ENCODE results near the gene TWF2. TPM values are rescaled to one million over a fixed set of nuclear protein-coding genes. Genes with fewer than 3 reads are reported as not detected.
A peak's percentile ranks its signal among the peaks of the same experiment; 100 is the strongest.

Gene TWF2
- total RNA-seq, 6 donors from 2014 or later, result 31.9 to 83.5 (median 66.6) TPM

- Histone ChIP-seq H3K9me3 (no peaks in the 10 kb centered on the region), H3K4me3 (no peak overlapping the region), H3K4me1 (peaks cover 0 to 6% (median under 1%) of the 10 kb centered on the region in 4 donors), H3K36me3 (no peaks in the 10 kb centered on the region), H3K27me3 (no peaks in the 10 kb centered on the region), H3K27ac (no peak overlapping the region)
- DNase-seq (no peak), ATAC-seq (ENCODE audit: low FRiP score in 2 of 2) (no peak)
- 88 to 93% methylated on average over 2 to 4 of the region's 4 CpGs for WGBS, 2 donors
- TF ChIP-seq EP300 (IDR thresholded peaks at IDR 0.05), result no peak
- no peak for TF ChIP-seq CTCF (IDR thresholded peaks at IDR 0.05)
- no peak for TF ChIP-seq POLR2AphosphoS5 (IDR thresholded peaks at IDR 0.05)
- TF ChIP-seq POLR2A (IDR thresholded peaks at IDR 0.05), result no peak
Measured at GRCh38 chr3:52182691-52183090, 56.3 kb downstream of the TWF2 start.

- 68 to 83% methylated on average over 5 of the region's 5 CpGs for WGBS, 2 donors
- no peaks in the 10 kb centered on the region for H3K27me3 ChIP-seq
Measured at GRCh38 chr3:52182196-52182595, 56.8 kb downstream of the TWF2 start.

GRCh38 chr3:52181543-52181942 lies 57.4 kb downstream of the TWF2 start:
- Histone ChIP-seq H3K27me3 (no peaks in the 10 kb centered on the region), H3K27ac (peak overlapping the region in 1 of 4 donors; percentile 19), H3K4me3 (no peak overlapping the region), H3K9me3 (no peaks in the 10 kb centered on the region), H3K4me1 (peaks cover 4 to 18% (median 8%) of the 10 kb centered on the region in 4 donors), H3K36me3 (no peaks in the 10 kb centered on the region)
- WGBS, 2 donors, result 60 to 100% methylated on average over 1 to 4 of the region's 4 CpGs
- DNase-seq (no peak), ATAC-seq (ENCODE audit: low FRiP score in 2 of 2) (no peak)
- TF ChIP-seq EP300 (IDR thresholded peaks at IDR 0.05) (no peak), CTCF (IDR thresholded peaks at IDR 0.05) (no peak)

More at GRCh38 chr3:52182196-52182595, 56.8 kb downstream of the TWF2 start:
- H3K36me3 ChIP-seq, result no peaks in the 10 kb centered on the region
- peaks cover 0 to 11% (median 4%) of the 10 kb centered on the region in 4 donors for H3K4me1 ChIP-seq
- H3K27ac ChIP-seq, result peak overlapping the region in 1 of 4 donors; percentile 19
- TF ChIP-seq POLR2A (IDR thresholded peaks at IDR 0.05), result no peak
- DNase-seq (no peak), ATAC-seq (ENCODE audit: low FRiP score in 2 of 2) (no peak)
- no peaks in the 10 kb centered on the region for H3K9me3 ChIP-seq
- H3K4me3 ChIP-seq, result no peak overlapping the region

Small RNAs within 50 kb of the gene (small RNA-seq; reads per million reads assigned to genes)
- 996 to 2,882 (median 1,185) reads per million in 4 donors for gene MIRLET7G

Other genes starting within 250 kb of the TWF2 start
- gene RPL29, start 243.3 kb downstream of the TWF2 start, total RNA-seq, result 1,000 to 10,000 TPM in 1 of 6 donors, 100 to 1,000 TPM in 5; 306 to 1,159 (median 770) TPM
- 10 to 100 TPM; 24.1 to 49.1 (median 35.3) TPM for gene DUSP7, start 182.6 kb downstream of the TWF2 start, total RNA-seq
- gene POC1A, start 84.7 kb downstream of the TWF2 start, total RNA-seq, result 1 to 10 TPM; 1.0 to 4.2 (median 2.8) TPM
- 10 to 100 TPM; 53.2 to 97.3 (median 74.0) TPM for gene ALAS1, start 41.0 kb downstream of the TWF2 start, total RNA-seq
- gene TLR9, start 13.5 kb downstream of the TWF2 start, total RNA-seq, result 1 to 10 TPM in 1 of 6 donors, under 1 TPM in 1, not detected in 4; 0.29 to 1.1 TPM
- gene PPM1M, start 6.6 kb upstream of the TWF2 start, total RNA-seq, result 10 to 100 TPM; 18.7 to 68.1 (median 47.8) TPM
- gene WDR82, start 39.5 kb upstream of the TWF2 start, total RNA-seq, result 10 to 100 TPM; 23.0 to 63.6 (median 46.8) TPM
- gene GLYCTK, start 48.7 kb upstream of the TWF2 start, total RNA-seq, result 10 to 100 TPM in 5 of 6 donors, 1 to 10 TPM in 1; 5.5 to 21.0 (median 15.8) TPM
- gene DNAH1, start 77.2 kb upstream of the TWF2 start, total RNA-seq, result 10 to 100 TPM; 10.8 to 67.1 (median 22.4) TPM
- gene BAP1, start 170.8 kb upstream of the TWF2 start, total RNA-seq, result 10 to 100 TPM; 58.0 to 90.1 (median 75.1) TPM
- 10 to 100 TPM in 3 of 6 donors, 1 to 10 TPM in 3; 5.6 to 14.8 (median 10.0) TPM for gene PHF7, start 171.5 kb upstream of the TWF2 start, total RNA-seq
- 10 to 100 TPM in 5 of 6 donors, 1 to 10 TPM in 1; 5.1 to 69.0 (median 20.7) TPM for gene SEMA3G, start 205.9 kb upstream of the TWF2 start, total RNA-seq
- 100 to 1,000 TPM in 4 of 6 donors, 10 to 100 TPM in 2; 28.3 to 196 (median 122) TPM for gene TNNC1, start 214.9 kb upstream of the TWF2 start, total RNA-seq
- gene NISCH, start 216.4 kb upstream of the TWF2 start, total RNA-seq, result 100 to 1,000 TPM in 2 of 6 donors, 10 to 100 TPM in 4; 60.7 to 288 (median 83.0) TPM

Data from upper lobe of left lung (tissue), 6 donors.